K562 treated with DMSO at 1 percent for 24 hours (cell line): Measurements from ENCODE around the gene LYPD6. TPM values are rescaled to one million over a fixed set of nuclear protein-coding genes. Genes with fewer than 3 reads are reported as not detected.

Experiments used
- total RNA-seq: library from RNA; unstranded; fragments of 300-600 nt; gene quantifications from 2 replicates; pipeline ENCODE4 v1.2.3, GENCODE V29; 2022; ENCODE audit warnings: low read depth; ENCODE audit not compliant: insufficient read depth

The LYPD6 gene, protein sequence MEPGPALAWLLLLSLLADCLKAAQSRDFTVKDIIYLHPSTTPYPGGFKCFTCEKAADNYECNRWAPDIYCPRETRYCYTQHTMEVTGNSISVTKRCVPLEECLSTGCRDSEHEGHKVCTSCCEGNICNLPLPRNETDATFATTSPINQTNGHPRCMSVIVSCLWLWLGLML
- total RNA-seq: not detected in 2 replicates

DNA sequence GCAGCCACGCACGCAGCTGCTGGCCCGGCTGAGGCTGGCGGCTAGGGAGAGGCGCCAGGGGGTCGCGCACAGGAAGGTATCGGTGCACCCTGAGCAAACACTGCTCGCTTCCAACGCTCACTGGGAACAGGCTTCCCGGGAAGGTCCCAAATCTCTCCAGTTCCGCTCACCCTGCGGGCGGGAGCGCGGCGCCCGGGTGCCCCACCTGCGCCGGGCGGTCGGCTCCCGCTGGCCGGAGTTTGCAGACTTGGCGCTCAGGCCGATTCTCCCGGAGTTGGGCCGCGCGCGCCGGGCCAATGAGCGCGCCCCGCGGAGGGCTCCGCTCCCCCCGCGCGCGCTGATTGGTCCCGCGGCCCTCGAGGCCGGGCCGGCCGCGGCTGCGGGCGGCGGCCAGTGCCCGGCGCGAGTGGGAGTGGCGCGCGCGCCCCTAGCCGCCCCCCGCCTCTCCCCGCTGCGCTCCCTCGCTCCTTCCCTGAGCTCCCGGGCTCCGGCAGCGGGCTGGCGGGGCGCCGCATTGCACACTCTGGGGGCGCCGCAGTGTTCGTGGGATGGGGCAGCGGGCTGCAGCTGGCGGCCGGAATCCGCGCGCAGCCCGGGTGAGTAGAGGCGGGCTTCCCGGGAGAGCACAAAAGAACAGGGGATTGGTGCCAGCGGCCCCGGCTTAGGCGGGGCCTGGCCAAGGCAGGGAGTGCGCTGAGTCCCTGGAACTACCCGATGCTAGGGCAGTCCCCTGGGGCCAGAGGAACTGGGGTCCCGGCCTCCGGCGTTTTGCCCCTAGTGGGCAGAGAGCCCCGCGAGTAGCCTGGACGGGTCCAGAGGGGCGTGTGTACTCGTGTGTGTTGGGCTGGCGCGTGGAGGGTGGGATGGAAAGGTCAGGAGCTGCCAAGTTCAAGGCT lies at the start of gene LYPD6:
TSS of gene LYPD6 (plus strand) at position 461 of the 896 bp plus-strand sequence. CDS start 107,122 bp downstream, outside the sequence.

